Upper lobe of left lung (tissue), 4 donors: ENCODE data around the gene L3MBTL1.

Source experiments
- EP300 ChIP-seq, 4 donors: sonication (generic); formaldehyde crosslinking; IDR thresholded peaks; one replicate each; pipeline ENCODE4 v1.5.1; 2017; ENCODE audit warnings: antibody characterized with exemption in 4 of 4, control low read depth in 2 of 4
- POLR2A ChIP-seq, 4 donors: fragments of 450-650 bp; IDR thresholded peaks; one replicate each; pipeline ENCODE4 v1.5.1; 2016 to 2017; ENCODE audit warnings: antibody characterized with exemption in 4 of 4, mild to moderate bottlenecking in 2 of 4
- POLR2AphosphoS5 ChIP-seq, 2 donors: sonication (generic); formaldehyde crosslinking; IDR thresholded peaks; one replicate each; pipeline ENCODE4 v1.5.1; 2017; ENCODE audit warnings: antibody characterized with exemption in 2 of 2
- TF ChIP-seq, protein P1 (sequence below), 6 experiments: fragments of 450-650 bp in 4 of 6; fragments of 200-600 bp in 2 of 6; sonication (generic) in 2 of 6; IDR thresholded peaks; one replicate each; pipeline ENCODE4 v1.5.1; 2016 to 2019; ENCODE audit warnings: antibody characterized with exemption in 6 of 6

DNA sequence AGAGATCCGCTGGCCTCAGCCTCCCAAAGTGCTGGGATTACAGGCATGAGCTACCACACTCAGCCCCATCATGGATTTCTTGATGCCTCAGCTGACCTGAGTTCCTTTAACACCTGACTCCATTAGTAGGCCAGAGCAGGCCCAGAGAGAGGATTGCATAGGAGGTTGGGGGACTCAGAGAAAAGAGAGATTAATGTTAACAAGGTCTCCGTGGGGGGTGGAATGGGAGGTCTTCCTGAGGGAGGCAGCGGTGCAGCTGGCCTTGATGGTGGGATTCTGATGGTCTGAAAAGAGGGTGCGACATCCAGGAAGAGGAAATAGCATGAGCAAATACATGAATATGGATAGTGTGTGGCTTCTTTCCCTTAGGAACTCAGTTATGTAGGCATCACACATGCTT, 61.2 kb downstream of the L3MBTL1 start:
- TF ChIP-seq, protein P1, sequence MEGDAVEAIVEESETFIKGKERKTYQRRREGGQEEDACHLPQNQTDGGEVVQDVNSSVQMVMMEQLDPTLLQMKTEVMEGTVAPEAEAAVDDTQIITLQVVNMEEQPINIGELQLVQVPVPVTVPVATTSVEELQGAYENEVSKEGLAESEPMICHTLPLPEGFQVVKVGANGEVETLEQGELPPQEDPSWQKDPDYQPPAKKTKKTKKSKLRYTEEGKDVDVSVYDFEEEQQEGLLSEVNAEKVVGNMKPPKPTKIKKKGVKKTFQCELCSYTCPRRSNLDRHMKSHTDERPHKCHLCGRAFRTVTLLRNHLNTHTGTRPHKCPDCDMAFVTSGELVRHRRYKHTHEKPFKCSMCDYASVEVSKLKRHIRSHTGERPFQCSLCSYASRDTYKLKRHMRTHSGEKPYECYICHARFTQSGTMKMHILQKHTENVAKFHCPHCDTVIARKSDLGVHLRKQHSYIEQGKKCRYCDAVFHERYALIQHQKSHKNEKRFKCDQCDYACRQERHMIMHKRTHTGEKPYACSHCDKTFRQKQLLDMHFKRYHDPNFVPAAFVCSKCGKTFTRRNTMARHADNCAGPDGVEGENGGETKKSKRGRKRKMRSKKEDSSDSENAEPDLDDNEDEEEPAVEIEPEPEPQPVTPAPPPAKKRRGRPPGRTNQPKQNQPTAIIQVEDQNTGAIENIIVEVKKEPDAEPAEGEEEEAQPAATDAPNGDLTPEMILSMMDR (IDR thresholded peaks at IDR 0.05) = no peak
- TF ChIP-seq EP300 (IDR thresholded peaks at IDR 0.05) = no peak
- no peak for TF ChIP-seq POLR2A (IDR thresholded peaks at IDR 0.05)
- no peak for TF ChIP-seq POLR2AphosphoS5 (IDR thresholded peaks at IDR 0.05)
